GM19240 (cell line): Measurements from ENCODE around the gene SYT1.

Experiments
- DNase-seq: peaks from one replicate; pipeline ENCODE4 v3.0.0; 2011; ENCODE audit warnings: low spot score; ENCODE audit not compliant: insufficient read length

The SYT1 gene

GRCh38 chr12:79056775-79057174 is 192.2 kb downstream of the SYT1 start:
- no peak for DNase-seq

GRCh38 chr12:79057540-79057939 is 193.0 kb downstream of the SYT1 start:
- DNase-seq, result no peak

GRCh38 chr12:79058342-79058741 is 193.8 kb downstream of the SYT1 start:
- no peak for DNase-seq

- DNase-seq, result no peak
Observed at GRCh38 chr12:79059557-79059956, 195.0 kb downstream of the SYT1 start.

- DNase-seq, result no peak
Observed at GRCh38 chr12:79063258-79063657, 198.7 kb downstream of the SYT1 start.

GRCh38 chr12:79067977-79068376 is 203.4 kb downstream of the SYT1 start:
- no peak for DNase-seq

GRCh38 chr12:79069009-79069408 is 204.4 kb downstream of the SYT1 start:
- no peak for DNase-seq

GRCh38 chr12:79071498-79071897 is 206.9 kb downstream of the SYT1 start:
- DNase-seq, result no peak

GRCh38 chr12:79073506-79073905 is 208.9 kb downstream of the SYT1 start:
- DNase-seq, result no peak

GRCh38 chr12:79082595-79082994 is 218.0 kb downstream of the SYT1 start:
- DNase-seq, result no peak

- no peak for DNase-seq
Observed at GRCh38 chr12:79083181-79083580, 218.6 kb downstream of the SYT1 start.

- no peak for DNase-seq
Observed at GRCh38 chr12:79085106-79085682, 220.6 kb downstream of the SYT1 start.

GRCh38 chr12:79086541-79087296 is 222.1 kb downstream of the SYT1 start:
- no peak for DNase-seq

GRCh38 chr12:79098530-79098929 is 234.0 kb downstream of the SYT1 start:
- no peak for DNase-seq

GRCh38 chr12:79108962-79109361 is 244.4 kb downstream of the SYT1 start:
- no peak for DNase-seq

- DNase-seq, result no peak
Observed at GRCh38 chr12:79114896-79115295, 250.3 kb downstream of the SYT1 start.

GRCh38 chr12:79115743-79116142 is 251.2 kb downstream of the SYT1 start:
- no peak for DNase-seq

- no peak for DNase-seq
Observed at GRCh38 chr12:79119796-79120195, 255.2 kb downstream of the SYT1 start.

- DNase-seq, result no peak
Observed at GRCh38 chr12:79121486-79121885, 256.9 kb downstream of the SYT1 start.

GRCh38 chr12:79124385-79124784 is 259.8 kb downstream of the SYT1 start:
- DNase-seq, result no peak

- DNase-seq, result no peak
Observed at GRCh38 chr12:79125358-79125757, 260.8 kb downstream of the SYT1 start.

- no peak for DNase-seq
Observed at GRCh38 chr12:79127271-79127751, 262.7 kb downstream of the SYT1 start.

GRCh38 chr12:79128956-79129355 is 264.4 kb downstream of the SYT1 start:
- no peak for DNase-seq
